ENCODE data around the gene SDSL.

GRCh38 chr12:113428482-113428881 is 6.3 kb downstream of the SDSL start:
- TF ChIP-seq POLR2A (IDR thresholded peaks at IDR 0.05) (no peak), CTCF (IDR thresholded peaks at IDR 0.05) (no peak)

All from Peyer's patch (tissue), 4 donors.